Spleen (tissue), 11 donors: ENCODE data around the gene IL18BP. TPM values are rescaled to one million over a fixed set of nuclear protein-coding genes. Genes with fewer than 3 reads are reported as not detected.

ENCODE experiments used
- DNase-seq: peaks from one replicate; pipeline ENCODE4 v3.0.0-alpha.2; 2020
- H3K27ac ChIP-seq, 8 donors: fragments of 200-600 bp; sonication (generic) in 7 of 8; 1 replicate in 4 of 8; 2 replicates in 4 of 8; pipeline versions ENCODE4 v1.5.0 to v1.8.0; 2016 to 2021; ENCODE audit warnings: inconsistent platforms in 4 of 8, mild to moderate bottlenecking in 4 of 8, moderate library complexity in 1 of 8
- H3K27me3 ChIP-seq, 7 donors: fragments of 200-600 bp; sonication (generic) in 6 of 7; replicated peaks in 1 of 7; 1 replicate in 4 of 7; 2 replicates in 3 of 7; pipeline versions ENCODE4 v1.5.0 to v1.8.0; 2016 to 2021; ENCODE audit warnings: inconsistent platforms in 3 of 7, mild to moderate bottlenecking in 1 of 7
- H3K36me3 ChIP-seq, 6 donors: fragments of 200-600 bp; sonication (generic) in 5 of 6; 1 replicate in 4 of 6; 2 replicates in 2 of 6; pipeline versions ENCODE4 v1.5.0 to v1.8.0; 2016 to 2021; ENCODE audit warnings: inconsistent platforms in 2 of 6
- H3K4me1 ChIP-seq, 6 donors: fragments of 200-600 bp; sonication (generic) in 5 of 6; 1 replicate in 3 of 6; 2 replicates in 3 of 6; pipeline versions ENCODE4 v1.5.0 to v1.8.0; 2016 to 2021; ENCODE audit warnings: inconsistent platforms in 3 of 6
- H3K4me3 ChIP-seq, 8 donors: fragments of 200-600 bp; sonication (generic) in 7 of 8; 1 replicate in 4 of 8; 2 replicates in 4 of 8; pipeline versions ENCODE4 v1.5.0 to v1.8.0; 2016 to 2021; ENCODE audit warnings: inconsistent platforms in 4 of 8, mild to moderate bottlenecking in 4 of 8, moderate library complexity in 2 of 8
- H3K9me3 ChIP-seq, 8 donors: fragments of 200-600 bp; sonication (generic) in 7 of 8; 1 replicate in 4 of 8; 2 replicates in 4 of 8; pipeline versions ENCODE4 v1.5.0 to v1.8.0; 2016 to 2021; ENCODE audit warnings: inconsistent platforms in 4 of 8
- POLR2A ChIP-seq, 3 donors: fragments of 450-650 bp; IDR thresholded peaks; one replicate each; pipeline ENCODE4 v1.5.1; 2017; ENCODE audit warnings: antibody characterized with exemption in 3 of 3, mild to moderate bottlenecking in 1 of 3
- POLR2AphosphoS5 ChIP-seq, 3 donors: sonication (generic); formaldehyde crosslinking; IDR thresholded peaks; one replicate each; pipeline ENCODE4 v1.5.1; 2017; ENCODE audit warnings: antibody characterized with exemption in 3 of 3
- whole genome bisulfite sequencing, 5 donors: extraction: QIAGEN DNeasy Blood & Tissue Kit in 3 of 5; methylation state at CpG; one replicate each; pipeline versions ENCODE4 v1.1.5 to v1.1.7; 2013 to 2018; 5-methylcytosine and 5-hydroxymethylcytosine counted together
- intact Hi-C: fragments of 100-400 bp; cut with DNase I; formaldehyde crosslinking; loops from one replicate; pipeline ENCODE4 v1.15.0; 2023; ENCODE audit warnings: low total_unique reads
- polyA plus RNA-seq, 3 donors: library from polyadenylated mRNA; stranded (reverse); fragments of 200-250 nt; gene quantifications; one replicate each; pipeline ENCODE4 v1.2.1, GENCODE V29; 2013
- total RNA-seq, 7 donors: library from RNA; depleted of rRNA in 3 of 7; stranded (reverse); fragments of >200 nt in 3 of 7; fragmentation: NEBNext Ultra II Directional in 4 of 7; extraction: Animal tissue kit (Norgen Biotek cat#: 25700) in 4 of 7; gene quantifications; one replicate each; pipeline versions ENCODE4 v1.1.0 to v1.2.1, GENCODE V29; 2016 to 2021
- TF ChIP-seq, protein P1 (sequence below), 11 experiments: fragments of 200-600 bp in 7 of 11; fragments of 450-650 bp in 4 of 11; sonication (generic) in 4 of 11; IDR thresholded peaks in 8 of 11; conservative IDR thresholded peaks in 3 of 11; 1 replicate in 7 of 11; 2 replicates in 4 of 11; pipeline versions ENCODE4 v1.4.0 to v1.8.0; 2016 to 2021; ENCODE audit warnings: antibody characterized with exemption in 11 of 11, inconsistent platforms in 4 of 11, mild to moderate bottlenecking in 1 of 11
- donor health status: healthy with polysubstance abuse.
- donor health status: DM: no; HTN: no; CAD: no; lungs with moderate emphysema.
- donor health status: DM: no; HTN: no; CAD: no.
- donor health status: Bipolar disorder and iron deficiency.
- donor health status: healthy.
- donor health status: DM: no; HTN: no; CAD: no.
- donor health status: DM: yes; HTN: yes; CAD: no.

IL18BP gene
- total and polyA plus RNA-seq, 10 donors = 13.8 to 84.2 (median 46.7) TPM

DNA sequence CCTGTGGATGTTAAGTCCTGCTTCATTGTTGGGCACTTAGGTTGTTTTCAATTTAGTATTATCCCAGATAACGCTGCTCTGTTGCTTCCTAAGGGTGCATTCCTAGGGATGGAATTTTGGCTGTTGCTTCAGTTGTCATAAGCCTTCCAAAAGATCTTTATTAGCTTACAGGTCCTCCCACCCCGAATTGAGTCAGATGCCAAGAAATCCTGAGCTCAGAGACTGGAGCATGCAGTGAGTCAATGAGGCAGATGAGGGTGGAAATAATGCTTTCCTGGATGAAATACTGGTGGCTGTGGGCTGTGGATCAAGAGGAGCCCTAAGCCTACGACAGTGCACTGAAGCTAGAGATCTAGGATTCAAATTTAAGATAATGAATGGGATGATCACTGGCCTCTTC, 10.7 kb upstream of the IL18BP start:
- Histone ChIP-seq H3K9me3 (no peaks in the 10 kb centered on the region), H3K36me3 (peaks cover 0 to 57% (median 8%) of the 10 kb centered on the region in 6 donors), H3K27me3 (no peaks in the 10 kb centered on the region), H3K4me1 (peaks cover 5 to 46% (median 31%) of the 10 kb centered on the region in 6 donors), H3K4me3 (no peak overlapping the region), H3K27ac (no peak overlapping the region)
- TF ChIP-seq POLR2AphosphoS5 (IDR thresholded peaks at IDR 0.05) (no peak), POLR2A (IDR thresholded peaks at IDR 0.05) (no peak)
- TF ChIP-seq, protein P1, sequence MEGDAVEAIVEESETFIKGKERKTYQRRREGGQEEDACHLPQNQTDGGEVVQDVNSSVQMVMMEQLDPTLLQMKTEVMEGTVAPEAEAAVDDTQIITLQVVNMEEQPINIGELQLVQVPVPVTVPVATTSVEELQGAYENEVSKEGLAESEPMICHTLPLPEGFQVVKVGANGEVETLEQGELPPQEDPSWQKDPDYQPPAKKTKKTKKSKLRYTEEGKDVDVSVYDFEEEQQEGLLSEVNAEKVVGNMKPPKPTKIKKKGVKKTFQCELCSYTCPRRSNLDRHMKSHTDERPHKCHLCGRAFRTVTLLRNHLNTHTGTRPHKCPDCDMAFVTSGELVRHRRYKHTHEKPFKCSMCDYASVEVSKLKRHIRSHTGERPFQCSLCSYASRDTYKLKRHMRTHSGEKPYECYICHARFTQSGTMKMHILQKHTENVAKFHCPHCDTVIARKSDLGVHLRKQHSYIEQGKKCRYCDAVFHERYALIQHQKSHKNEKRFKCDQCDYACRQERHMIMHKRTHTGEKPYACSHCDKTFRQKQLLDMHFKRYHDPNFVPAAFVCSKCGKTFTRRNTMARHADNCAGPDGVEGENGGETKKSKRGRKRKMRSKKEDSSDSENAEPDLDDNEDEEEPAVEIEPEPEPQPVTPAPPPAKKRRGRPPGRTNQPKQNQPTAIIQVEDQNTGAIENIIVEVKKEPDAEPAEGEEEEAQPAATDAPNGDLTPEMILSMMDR (IDR thresholded peaks at IDR 0.05 in 8 of 11, conservative IDR thresholded peaks at IDR 0.05 in 3 of 11) = no peak
- intact Hi-C loops = no loop called here
- WGBS, 5 donors = 81 to 93% (median 88%) methylated on average over 3 of the region's 3 CpGs
- DNase-seq = no peak

DNA sequence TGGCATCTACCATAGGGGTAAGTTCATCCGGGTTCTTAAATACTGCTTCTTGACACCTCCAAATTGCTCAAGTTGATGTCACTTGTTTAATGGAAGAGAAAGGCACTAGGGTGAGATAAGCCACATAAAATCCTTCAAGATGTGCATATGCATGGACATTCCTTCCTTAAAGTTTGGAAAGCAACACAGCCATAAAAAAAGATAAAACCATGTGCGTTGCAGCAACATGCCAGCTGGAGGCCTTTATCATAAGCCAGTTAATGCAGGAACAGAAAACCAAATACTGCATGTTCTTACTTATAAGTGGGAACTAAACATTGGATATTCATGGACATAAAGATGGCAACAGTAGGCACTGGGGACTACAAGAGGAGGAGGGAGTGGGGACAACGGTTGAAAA, 8.0 kb upstream of the IL18BP start:
- Histone ChIP-seq H3K27me3 (no peaks in the 10 kb centered on the region), H3K27ac (peak overlapping the region in 3 of 8 donors; percentile 35 to 51 (median 47)), H3K9me3 (no peaks in the 10 kb centered on the region), H3K4me1 (peaks cover 5 to 56% (median 35%) of the 10 kb centered on the region in 6 donors), H3K4me3 (no peak overlapping the region), H3K36me3 (peaks cover 0 to 38% (median 0%) of the 10 kb centered on the region in 6 donors)
- TF ChIP-seq POLR2AphosphoS5 (IDR thresholded peaks at IDR 0.05) (no peak), POLR2A (IDR thresholded peaks at IDR 0.05) (no peak)
- TF ChIP-seq, protein P1 (IDR thresholded peaks at IDR 0.05 in 8 of 11, conservative IDR thresholded peaks at IDR 0.05 in 3 of 11) = no peak
- no peak for DNase-seq
- intact Hi-C loops = no loop called here
- WGBS, 5 donors = 62 to 66% (median 65%) methylated on average over 3 of the region's 3 CpGs

DNA sequence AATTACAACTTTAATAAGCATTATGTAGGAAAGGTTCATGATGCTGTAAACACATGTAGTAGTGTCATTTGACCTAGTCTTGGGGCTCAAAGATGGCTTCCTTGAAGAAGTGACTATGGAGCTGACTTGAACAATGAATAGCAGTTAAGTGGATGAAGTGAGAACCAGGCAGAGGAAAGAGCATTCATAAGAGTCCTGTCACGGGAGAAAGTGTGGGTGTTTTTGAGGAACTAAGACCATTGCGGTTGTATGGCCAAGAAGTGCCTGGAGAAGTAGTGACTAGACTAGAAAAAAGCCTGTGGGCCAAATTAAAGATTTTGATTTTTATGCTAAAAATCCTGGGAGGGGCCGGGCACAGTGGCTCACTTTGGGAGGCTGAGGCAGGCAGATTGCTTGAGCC, 7.2 kb upstream of the IL18BP start:
- Histone ChIP-seq H3K4me3 (no peak overlapping the region), H3K27ac (peak overlapping the region in 7 of 8 donors; percentile 10 to 57 (median 47)), H3K4me1 (peaks cover 5 to 56% (median 28%) of the 10 kb centered on the region in 6 donors), H3K27me3 (no peaks in the 10 kb centered on the region), H3K9me3 (no peaks in the 10 kb centered on the region), H3K36me3 (peaks cover 0 to 36% (median 0%) of the 10 kb centered on the region in 6 donors)
- TF ChIP-seq POLR2A (IDR thresholded peaks at IDR 0.05) (no peak), POLR2AphosphoS5 (IDR thresholded peaks at IDR 0.05) (peak in 1 of 3 donors; percentile 20)
- no peak for DNase-seq
- 48 to 65% (median 49%) methylated on average over 3 of the region's 3 CpGs for WGBS, 5 donors
- intact Hi-C loops = no loop called here

- intact Hi-C loops = no loop called here
- Histone ChIP-seq H3K27me3 (no peaks in the 10 kb centered on the region), H3K4me3 (no peak overlapping the region), H3K4me1 (peaks cover 5 to 59% (median 32%) of the 10 kb centered on the region in 6 donors), H3K36me3 (peaks cover 0 to 38% (median 0%) of the 10 kb centered on the region in 6 donors), H3K9me3 (no peaks in the 10 kb centered on the region), H3K27ac (peak overlapping the region; percentile 10 to 57 (median 44))
- DNase-seq = no peak
- no peak for TF ChIP-seq POLR2A (IDR thresholded peaks at IDR 0.05)
- no peak for TF ChIP-seq POLR2AphosphoS5 (IDR thresholded peaks at IDR 0.05)
- TF ChIP-seq, protein P1 (IDR thresholded peaks at IDR 0.05 in 8 of 11, conservative IDR thresholded peaks at IDR 0.05 in 3 of 11) = no peak
- WGBS, 5 donors = 65 to 79% (median 69%) methylated on average over 3 of the region's 3 CpGs
Measured at GRCh38 chr11:71992136-71992730, 6.5 kb upstream of the IL18BP start.
